Ovary (tissue), 3 donors: ENCODE data around the gene PLEK2.

ENCODE experiments used
- EP300 ChIP-seq: sonication (generic); formaldehyde crosslinking; IDR thresholded peaks from one replicate; pipeline ENCODE4 v1.6.1; 2017; ENCODE audit warnings: antibody characterized with exemption
- POLR2A ChIP-seq: fragments of 450-650 bp; IDR thresholded peaks from one replicate; pipeline ENCODE4 v1.6.1; 2017; ENCODE audit warnings: antibody characterized with exemption, mild to moderate bottlenecking, moderate library complexity
- TF ChIP-seq, protein P1 (sequence below), 3 donors: fragments of 450-650 bp in 2 of 3; fragments of 200-600 bp in 1 of 3; IDR thresholded peaks; one replicate each; pipeline versions ENCODE4 v1.5.1 to v1.8.0; 2016 to 2022; ENCODE audit warnings: antibody characterized with exemption in 3 of 3, mild to moderate bottlenecking in 1 of 3
- donor health status: DM: no; HTN: no; CAD: no.

DNA sequence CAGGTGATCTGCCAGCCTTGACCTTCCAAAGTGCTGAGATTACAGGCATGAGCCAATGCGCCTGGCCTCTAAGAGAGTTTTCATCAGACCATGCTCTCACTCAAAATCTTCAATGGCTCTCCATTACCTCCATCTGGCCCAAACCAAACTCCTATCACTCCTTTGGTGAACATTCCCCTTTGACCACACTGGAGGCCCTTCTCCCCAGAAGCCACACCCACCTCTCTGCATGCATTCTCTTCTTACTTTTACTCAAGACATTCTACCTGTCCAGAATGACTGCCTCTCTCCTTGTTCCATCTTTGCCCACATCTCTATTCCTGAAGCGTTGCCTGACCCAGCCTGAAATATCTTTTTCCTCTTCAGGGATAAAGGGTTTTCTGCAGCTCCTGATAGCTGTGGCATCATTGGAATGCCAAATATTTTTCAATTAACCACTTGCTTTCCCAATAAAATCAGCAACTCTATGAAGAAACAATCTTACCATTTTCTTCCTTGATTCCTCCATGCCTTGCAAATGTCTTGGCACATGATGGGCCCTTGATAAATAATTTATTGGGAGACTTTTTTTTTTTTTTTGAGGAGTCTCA, 15.5 kb downstream of the PLEK2 start:
- TF ChIP-seq, protein P1, sequence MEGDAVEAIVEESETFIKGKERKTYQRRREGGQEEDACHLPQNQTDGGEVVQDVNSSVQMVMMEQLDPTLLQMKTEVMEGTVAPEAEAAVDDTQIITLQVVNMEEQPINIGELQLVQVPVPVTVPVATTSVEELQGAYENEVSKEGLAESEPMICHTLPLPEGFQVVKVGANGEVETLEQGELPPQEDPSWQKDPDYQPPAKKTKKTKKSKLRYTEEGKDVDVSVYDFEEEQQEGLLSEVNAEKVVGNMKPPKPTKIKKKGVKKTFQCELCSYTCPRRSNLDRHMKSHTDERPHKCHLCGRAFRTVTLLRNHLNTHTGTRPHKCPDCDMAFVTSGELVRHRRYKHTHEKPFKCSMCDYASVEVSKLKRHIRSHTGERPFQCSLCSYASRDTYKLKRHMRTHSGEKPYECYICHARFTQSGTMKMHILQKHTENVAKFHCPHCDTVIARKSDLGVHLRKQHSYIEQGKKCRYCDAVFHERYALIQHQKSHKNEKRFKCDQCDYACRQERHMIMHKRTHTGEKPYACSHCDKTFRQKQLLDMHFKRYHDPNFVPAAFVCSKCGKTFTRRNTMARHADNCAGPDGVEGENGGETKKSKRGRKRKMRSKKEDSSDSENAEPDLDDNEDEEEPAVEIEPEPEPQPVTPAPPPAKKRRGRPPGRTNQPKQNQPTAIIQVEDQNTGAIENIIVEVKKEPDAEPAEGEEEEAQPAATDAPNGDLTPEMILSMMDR (IDR thresholded peaks at IDR 0.05) = no peak
- TF ChIP-seq EP300 = no peak
- TF ChIP-seq POLR2A = no peak
